ENCODE results near the gene CEP350. TPM values are rescaled to one million over a fixed set of nuclear protein-coding genes. Genes with fewer than 3 reads are reported as not detected.

CEP350 gene
- total RNA-seq, 1 experiment from 2014 or later: 57.5 TPM

- in situ Hi-C loops (cut with HindIII; ENCODE audit: low pct_unique_long_range_greater_than_20kb, low sequenced_read_pairs): no loop called here
- DNase-seq (ENCODE audit: low read depth, low spot score): no peak
Measured at GRCh38 chr1:180028864-180029263, 74.3 kb downstream of the CEP350 start.

GRCh38 chr1:180029524-180030135 lies 75.0 kb downstream of the CEP350 start:
- DNase-seq (ENCODE audit: low read depth, low spot score): no peak
- in situ Hi-C loops (cut with HindIII; ENCODE audit: low pct_unique_long_range_greater_than_20kb, low sequenced_read_pairs): no loop called here

GRCh38 chr1:180031664-180032063 lies 77.1 kb downstream of the CEP350 start:
- in situ Hi-C loops (cut with HindIII; ENCODE audit: low pct_unique_long_range_greater_than_20kb, low sequenced_read_pairs): no loop called here
- no peak for DNase-seq (ENCODE audit: low read depth, low spot score)

- in situ Hi-C loops (cut with HindIII; ENCODE audit: low pct_unique_long_range_greater_than_20kb, low sequenced_read_pairs): no loop called here
Measured at GRCh38 chr1:180033390-180033789, 78.8 kb downstream of the CEP350 start.

DNA sequence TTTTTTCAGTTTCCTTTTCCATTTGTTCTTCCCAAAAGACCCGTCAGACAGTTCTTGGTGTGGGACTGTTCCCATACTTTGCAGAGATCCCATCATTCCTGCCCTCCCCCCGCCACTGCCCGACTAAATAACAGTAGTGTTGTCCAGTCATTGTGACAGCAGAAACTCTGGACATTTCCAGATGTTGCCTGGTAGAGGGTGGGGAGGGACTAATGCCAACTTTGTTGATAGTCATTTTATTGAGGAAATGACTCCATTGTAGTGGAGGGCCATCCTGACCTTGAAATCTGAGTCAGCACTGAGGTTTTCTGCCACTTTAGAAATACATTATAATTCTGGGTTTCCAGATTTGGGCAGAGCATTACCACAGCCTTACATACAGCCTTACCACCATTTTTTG lies 85.4 kb downstream of the CEP350 start:
- in situ Hi-C loops (cut with HindIII; ENCODE audit: low pct_unique_long_range_greater_than_20kb, low sequenced_read_pairs): no loop called here
- DNase-seq (ENCODE audit: low read depth, low spot score): no peak

More at GRCh38 chr1:180033390-180033789, 78.8 kb downstream of the CEP350 start:
- no peak for DNase-seq (ENCODE audit: low read depth, low spot score)

GRCh38 chr1:180041582-180041981 lies 87.0 kb downstream of the CEP350 start:
- in situ Hi-C loops (cut with HindIII; ENCODE audit: low pct_unique_long_range_greater_than_20kb, low sequenced_read_pairs): no loop called here
- no peak for DNase-seq (ENCODE audit: low read depth, low spot score)

DNA sequence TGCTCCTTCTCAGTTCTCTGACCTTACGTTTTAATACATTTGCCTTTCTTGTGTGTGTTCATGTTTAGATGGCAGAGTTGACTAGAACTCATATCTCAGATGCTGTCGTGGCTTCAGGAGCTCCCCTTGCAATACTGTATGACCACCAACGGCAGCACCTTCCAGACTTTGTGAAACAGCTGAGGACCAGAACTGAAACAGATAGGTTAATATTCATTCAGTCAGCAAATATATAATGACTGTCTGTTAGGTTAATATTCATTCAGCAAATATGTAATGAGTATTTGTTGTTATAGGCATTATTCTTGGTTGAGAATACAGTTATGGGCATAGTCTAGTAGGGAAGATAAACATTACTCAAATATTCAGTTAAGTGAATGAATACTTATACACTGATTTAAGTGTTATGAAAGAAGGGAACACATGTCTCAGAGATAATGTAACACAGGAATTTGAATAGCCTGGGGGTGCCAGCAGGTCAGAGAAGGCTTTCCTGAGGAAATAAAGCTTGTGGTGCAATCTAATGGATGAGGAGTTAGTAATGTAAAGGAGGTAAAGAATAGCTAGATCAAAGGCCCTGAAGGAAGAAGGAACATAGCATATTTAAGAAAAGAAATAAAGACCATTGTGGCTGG lies 88.5 kb downstream of the CEP350 start:
- in situ Hi-C loops (cut with HindIII; ENCODE audit: low pct_unique_long_range_greater_than_20kb, low sequenced_read_pairs): no loop called here
- DNase-seq (ENCODE audit: low read depth, low spot score): no peak

DNA sequence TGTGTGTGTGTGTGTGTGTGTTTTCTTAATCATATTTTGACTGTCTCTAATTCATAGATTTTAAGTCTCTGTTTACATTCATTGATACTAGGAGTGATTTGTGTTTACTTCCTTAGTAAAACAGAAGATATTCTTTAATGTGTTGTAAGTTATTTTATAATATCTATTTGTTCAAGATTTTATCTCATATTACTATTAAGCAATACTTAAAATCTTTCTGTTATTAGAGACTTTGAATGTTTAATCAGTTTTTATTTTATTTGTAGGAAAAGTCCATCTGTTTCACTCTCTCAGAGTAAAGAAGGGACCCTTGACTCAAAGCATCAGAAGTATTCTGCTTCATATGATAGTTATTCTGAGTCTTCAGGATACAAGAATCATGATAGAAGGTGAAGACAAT lies 89.2 kb downstream of the CEP350 start:
- in situ Hi-C loops (cut with HindIII; ENCODE audit: low pct_unique_long_range_greater_than_20kb, low sequenced_read_pairs): no loop called here
- no peak for DNase-seq (ENCODE audit: low read depth, low spot score)

DNA sequence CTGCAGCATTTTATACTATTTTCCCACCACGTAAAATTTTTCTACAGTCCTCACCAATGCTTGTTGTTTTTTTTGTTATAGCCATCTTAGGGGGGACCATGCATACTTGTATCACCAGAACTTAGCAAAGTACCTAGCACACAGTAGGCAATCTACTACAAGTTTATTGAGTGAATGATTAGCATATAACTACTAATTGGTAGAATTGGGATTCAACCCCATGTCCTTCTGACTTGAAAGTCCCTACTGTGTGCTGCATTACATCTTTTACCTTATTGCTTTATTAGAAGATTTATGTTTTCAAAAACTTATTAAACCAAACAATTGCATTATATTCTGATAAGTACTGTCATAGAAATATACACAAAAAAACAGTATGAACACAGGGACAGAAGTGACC lies 92.1 kb downstream of the CEP350 start:
- in situ Hi-C loops (cut with HindIII; ENCODE audit: low pct_unique_long_range_greater_than_20kb, low sequenced_read_pairs): no loop called here
- no peak for DNase-seq (ENCODE audit: low read depth, low spot score)

- no peak for DNase-seq (ENCODE audit: low read depth, low spot score)
- in situ Hi-C loops (cut with HindIII; ENCODE audit: low pct_unique_long_range_greater_than_20kb, low sequenced_read_pairs): no loop called here
Measured at GRCh38 chr1:180053594-180054567, 99.3 kb downstream of the CEP350 start.

DNA sequence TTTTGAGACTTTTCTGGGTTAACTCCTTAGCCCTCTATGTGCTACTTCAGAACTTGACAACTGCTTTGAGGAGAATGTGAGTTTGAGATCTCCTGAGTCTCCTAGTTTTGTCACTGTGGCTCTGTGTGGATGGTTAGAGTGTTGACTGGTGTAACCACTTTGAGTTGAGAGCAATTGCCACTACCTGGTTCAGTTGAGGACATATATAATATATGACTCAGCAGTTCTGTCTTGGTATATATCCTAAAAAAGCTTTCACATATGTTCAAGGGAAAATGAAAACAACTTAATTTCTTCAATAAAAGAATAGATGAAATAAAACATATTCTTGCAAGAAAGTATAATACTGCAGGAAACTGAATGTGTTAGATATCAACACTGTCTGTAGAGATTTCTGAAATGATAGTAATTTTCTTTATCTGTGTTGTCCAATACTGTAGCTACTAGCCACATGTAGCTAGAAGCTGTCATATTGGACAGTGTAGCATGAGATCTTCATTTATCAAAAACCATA lies 103.3 kb downstream of the CEP350 start:
- in situ Hi-C loops (cut with HindIII; ENCODE audit: low pct_unique_long_range_greater_than_20kb, low sequenced_read_pairs): no loop called here
- DNase-seq (ENCODE audit: low read depth, low spot score): no peak

DNA sequence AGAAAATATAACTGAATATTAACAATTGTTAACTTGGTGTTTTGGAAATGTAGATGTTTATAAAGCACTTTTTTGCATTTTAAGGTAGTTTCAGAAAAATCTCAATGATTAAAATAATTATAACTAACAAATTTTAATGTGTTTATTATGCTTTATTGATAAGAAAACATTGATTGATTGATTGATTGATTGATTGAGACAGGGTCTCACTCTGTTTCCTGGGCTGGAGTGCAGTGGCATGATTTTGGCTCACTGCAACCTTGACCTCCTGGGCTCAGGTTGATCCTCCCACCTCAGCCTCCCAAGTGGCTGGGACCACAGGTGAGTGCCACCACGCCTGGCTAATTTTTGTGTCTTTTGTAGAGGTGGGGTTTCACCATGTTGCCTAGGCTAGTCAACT lies 106.4 kb downstream of the CEP350 start:
- DNase-seq (ENCODE audit: low read depth, low spot score): no peak
- in situ Hi-C loops (cut with HindIII; ENCODE audit: low pct_unique_long_range_greater_than_20kb, low sequenced_read_pairs): no loop called here

DNA sequence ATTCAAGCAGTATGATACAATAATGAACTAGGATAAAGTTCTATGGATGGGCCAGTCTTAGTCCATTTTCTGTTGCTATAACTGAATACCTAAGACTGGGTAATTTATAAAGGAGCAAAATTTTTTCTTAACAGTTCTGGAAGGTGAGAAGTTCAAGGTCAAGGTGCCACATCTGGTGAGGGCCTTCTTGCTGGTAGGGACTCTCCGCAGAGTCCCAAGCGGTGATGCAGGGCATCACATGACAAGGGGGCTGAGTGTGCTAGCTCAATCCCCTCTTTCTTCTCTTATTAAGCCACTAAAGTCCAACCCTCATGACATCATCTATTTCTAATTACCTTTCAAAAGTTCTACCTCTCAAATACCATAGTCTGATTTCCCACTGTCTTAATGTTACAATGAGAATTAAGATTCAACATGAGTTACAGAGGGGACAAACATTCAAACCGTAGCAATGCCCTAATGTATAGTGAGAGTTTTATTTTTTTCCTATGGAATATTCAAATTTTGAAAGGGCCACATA lies 107.9 kb downstream of the CEP350 start:
- no peak for DNase-seq (ENCODE audit: low read depth, low spot score)
- in situ Hi-C loops (cut with HindIII; ENCODE audit: low pct_unique_long_range_greater_than_20kb, low sequenced_read_pairs): no loop called here

- no peak for DNase-seq (ENCODE audit: low read depth, low spot score)
- in situ Hi-C loops (cut with HindIII; ENCODE audit: low pct_unique_long_range_greater_than_20kb, low sequenced_read_pairs): no loop called here
Measured at GRCh38 chr1:180065408-180065807, 110.8 kb downstream of the CEP350 start.

DNA sequence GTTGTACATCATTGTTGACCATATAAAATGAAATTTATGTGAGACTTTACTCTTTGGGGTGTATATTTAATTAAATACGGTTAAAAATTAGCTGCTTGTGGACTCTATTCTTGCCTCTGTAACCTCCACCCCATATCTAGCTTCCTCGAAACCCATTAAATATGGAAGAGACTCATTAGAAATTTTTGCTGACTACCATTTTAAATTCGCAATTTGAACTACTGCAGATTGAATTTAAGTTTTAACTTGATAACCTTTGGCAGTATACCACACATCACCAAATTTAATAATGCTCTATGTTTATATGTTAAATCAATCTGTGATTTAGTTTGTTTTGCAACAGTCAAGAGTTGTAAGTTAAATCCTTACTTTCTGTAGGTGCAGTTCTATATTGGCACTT lies 111.5 kb downstream of the CEP350 start:
- in situ Hi-C loops (cut with HindIII; ENCODE audit: low pct_unique_long_range_greater_than_20kb, low sequenced_read_pairs): no loop called here
- DNase-seq (ENCODE audit: low read depth, low spot score): no peak

DNA sequence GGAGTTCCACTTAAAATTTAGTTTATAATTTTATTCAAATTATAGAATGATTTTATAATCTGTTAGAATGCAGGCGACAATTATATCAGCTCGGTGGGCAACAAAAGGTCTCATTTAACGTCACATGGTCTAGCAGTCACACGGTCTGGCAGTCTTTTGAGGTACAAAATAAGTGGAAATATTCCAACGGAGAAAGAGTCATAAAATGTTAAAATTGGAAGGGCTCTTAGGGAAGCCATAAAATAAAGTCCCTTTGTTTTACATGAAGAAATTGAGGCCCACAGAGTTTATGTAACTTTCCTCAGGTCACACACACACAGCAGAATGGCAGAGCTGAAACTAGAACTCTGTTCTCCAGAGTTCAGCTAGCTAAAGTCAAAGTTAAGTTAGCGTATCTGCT lies 115.7 kb downstream of the CEP350 start:
- peak; percentile 85 for DNase-seq (ENCODE audit: low read depth, low spot score)
- in situ Hi-C loops (cut with HindIII; ENCODE audit: low pct_unique_long_range_greater_than_20kb, low sequenced_read_pairs): no loop called here

DNA sequence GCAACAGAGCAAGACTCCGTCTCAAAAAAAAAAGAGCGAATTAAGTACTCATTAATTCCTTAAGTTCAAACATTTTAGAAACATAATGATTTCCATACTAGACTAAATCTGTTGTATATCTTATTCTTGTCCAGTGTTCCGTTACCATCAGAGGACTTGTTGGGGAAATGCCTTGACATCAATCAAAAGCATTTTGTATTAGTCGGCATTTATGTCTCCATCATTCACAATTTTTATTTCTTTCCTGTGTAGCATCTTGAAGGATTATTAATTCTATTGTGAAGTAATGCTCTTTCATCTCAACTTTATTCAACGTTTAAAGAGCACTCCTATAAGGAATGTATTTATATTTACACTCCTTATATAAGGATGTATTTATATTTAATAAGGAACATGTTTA lies 117.1 kb downstream of the CEP350 start:
- DNase-seq (ENCODE audit: low read depth, low spot score): no peak
- in situ Hi-C loops (cut with HindIII; ENCODE audit: low pct_unique_long_range_greater_than_20kb, low sequenced_read_pairs): no loop called here

- in situ Hi-C loops (cut with HindIII; ENCODE audit: low pct_unique_long_range_greater_than_20kb, low sequenced_read_pairs): no loop called here
- DNase-seq (ENCODE audit: low read depth, low spot score): no peak
Measured at GRCh38 chr1:180080439-180080838, 125.8 kb downstream of the CEP350 start.

Measured in SK-MEL-5 (cell line).